ENCODE measurements around the gene EIF2B5. TPM values are rescaled to one million over a fixed set of nuclear protein-coding genes. Genes with fewer than 3 reads are reported as not detected.
"Not testable (repeated sequence)": the region's sequence is repeated elsewhere in the genome, so short reads cannot be mapped to it uniquely, and the experiment has no call there.

The EIF2B5 gene
- total and polyA plus RNA-seq, 12 donors: 19.1 to 56.1 (median 41.5) TPM

DNA sequence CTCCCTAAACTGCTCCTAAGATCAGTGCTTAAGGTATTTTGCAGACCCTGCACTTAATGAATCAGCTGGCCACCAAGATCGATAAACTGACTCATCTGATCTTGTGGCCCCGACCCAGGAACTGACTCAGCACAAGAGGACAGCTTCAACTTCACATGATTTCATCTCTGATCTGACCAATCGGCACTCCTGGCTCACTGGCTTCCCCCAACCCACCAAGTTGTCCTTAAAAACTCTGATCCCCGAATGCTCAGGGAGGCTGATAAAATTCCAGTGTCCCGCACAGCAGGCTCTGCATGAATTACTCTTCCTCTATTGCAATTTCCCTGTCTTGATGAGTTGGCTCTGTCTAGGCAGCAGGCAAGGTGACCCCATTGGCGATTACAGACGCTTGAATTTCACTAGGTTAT is 24.8 kb upstream of the EIF2B5 start:
- Histone ChIP-seq H3K27me3 (no peaks in the 10 kb centered on the region), H3K4me1 (replicated peaks in 1 of 2) (peaks cover 0 to 6% of the 10 kb centered on the region in 2 donors), H3K36me3 (replicated peaks in 1 of 2) (no peaks in the 10 kb centered on the region), H3K9me3 (replicated peaks in 1 of 3) (no peaks in the 10 kb centered on the region), H3K4me3 (no peak overlapping the region), H3K27ac (no peak overlapping the region)
- peak; percentile 27 to 71 (median 53) for DNase-seq
- intact Hi-C loops (cut with DNase I): loop anchor here in 1 of 2 donors (10.0 kb wide), 1 partner anchor 66 kb away; no protein-coding TSS in a partner anchor
- TF ChIP-seq POLR2A (IDR thresholded peaks at IDR 0.05): no peak
- TF ChIP-seq, protein P1, sequence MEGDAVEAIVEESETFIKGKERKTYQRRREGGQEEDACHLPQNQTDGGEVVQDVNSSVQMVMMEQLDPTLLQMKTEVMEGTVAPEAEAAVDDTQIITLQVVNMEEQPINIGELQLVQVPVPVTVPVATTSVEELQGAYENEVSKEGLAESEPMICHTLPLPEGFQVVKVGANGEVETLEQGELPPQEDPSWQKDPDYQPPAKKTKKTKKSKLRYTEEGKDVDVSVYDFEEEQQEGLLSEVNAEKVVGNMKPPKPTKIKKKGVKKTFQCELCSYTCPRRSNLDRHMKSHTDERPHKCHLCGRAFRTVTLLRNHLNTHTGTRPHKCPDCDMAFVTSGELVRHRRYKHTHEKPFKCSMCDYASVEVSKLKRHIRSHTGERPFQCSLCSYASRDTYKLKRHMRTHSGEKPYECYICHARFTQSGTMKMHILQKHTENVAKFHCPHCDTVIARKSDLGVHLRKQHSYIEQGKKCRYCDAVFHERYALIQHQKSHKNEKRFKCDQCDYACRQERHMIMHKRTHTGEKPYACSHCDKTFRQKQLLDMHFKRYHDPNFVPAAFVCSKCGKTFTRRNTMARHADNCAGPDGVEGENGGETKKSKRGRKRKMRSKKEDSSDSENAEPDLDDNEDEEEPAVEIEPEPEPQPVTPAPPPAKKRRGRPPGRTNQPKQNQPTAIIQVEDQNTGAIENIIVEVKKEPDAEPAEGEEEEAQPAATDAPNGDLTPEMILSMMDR (IDR thresholded peaks at IDR 0.05): no peak
- WGBS, 4 donors: 26 to 36% (median 34%) methylated on average over 6 to 7 of the region's 7 CpGs

DNA sequence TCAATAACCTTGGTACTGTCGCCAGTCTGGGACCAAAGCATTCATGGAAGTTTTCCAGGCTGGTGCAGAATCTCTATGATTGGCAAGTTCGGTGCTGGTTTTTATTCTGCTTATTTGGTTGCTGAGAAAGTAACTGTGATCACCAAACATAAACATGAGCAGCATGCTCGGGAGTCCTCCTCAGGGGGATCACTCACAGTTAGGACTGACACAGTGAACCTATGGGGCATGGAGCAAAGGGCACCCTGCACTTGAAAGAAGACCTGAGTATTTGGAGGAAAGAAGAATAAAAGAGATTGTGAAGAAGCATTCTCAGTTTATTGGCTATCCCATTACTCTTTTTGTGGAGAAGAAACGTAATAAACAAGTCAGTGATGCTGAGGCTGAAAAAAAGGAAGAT is 19.1 kb upstream of the EIF2B5 start:
- no peak for TF ChIP-seq POLR2A (IDR thresholded peaks at IDR 0.05)
- TF ChIP-seq, protein P1 (IDR thresholded peaks at IDR 0.05): no peak
- Histone ChIP-seq H3K36me3 (replicated peaks in 1 of 2) (no peaks in the 10 kb centered on the region), H3K4me1 (replicated peaks in 1 of 2) (no peaks in the 10 kb centered on the region), H3K9me3 (replicated peaks in 1 of 3) (no peaks in the 10 kb centered on the region), H3K27me3 (no peaks in the 10 kb centered on the region), H3K27ac (no peak overlapping the region), H3K4me3 (no peak overlapping the region)
- intact Hi-C loops (cut with DNase I): loop anchor here in 1 of 2 donors (10.0 kb wide), 1 partner anchor 71 kb away; no protein-coding TSS in a partner anchor
- DNase-seq: no peak
- 79 to 86% (median 84%) methylated on average over 4 of the region's 4 CpGs for WGBS, 4 donors

DNA sequence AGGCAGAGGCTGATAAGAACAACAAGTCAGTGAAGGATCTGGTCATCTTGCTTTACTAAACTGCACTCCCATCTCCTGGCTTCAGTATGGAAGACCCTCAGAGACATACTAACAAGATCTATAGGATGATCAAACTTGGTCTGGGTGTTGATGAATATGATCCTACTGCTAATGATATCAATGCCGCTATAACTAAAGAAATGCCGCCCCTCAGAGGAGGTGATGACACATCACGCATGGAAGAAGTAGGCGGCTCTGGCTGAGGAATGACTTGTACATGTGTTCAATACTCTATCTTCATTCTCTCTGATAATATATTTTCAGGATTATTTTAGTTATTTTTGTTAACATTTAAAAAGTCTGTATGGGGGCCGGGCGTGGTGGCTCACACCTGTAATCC is 17.5 kb upstream of the EIF2B5 start:
- intact Hi-C loops (cut with DNase I): loop anchor here in 1 of 2 donors (10.0 kb wide), 1 partner anchor 73 kb away; no protein-coding TSS in a partner anchor
- H3K27me3 ChIP-seq: no peaks in the 10 kb centered on the region
- DNase-seq: no peak
- no peak overlapping the region for H3K4me3 ChIP-seq
- no peaks in the 10 kb centered on the region for H3K9me3 ChIP-seq (replicated peaks in 1 of 3)
- TF ChIP-seq POLR2A (IDR thresholded peaks at IDR 0.05): no peak
- TF ChIP-seq, protein P1 (IDR thresholded peaks at IDR 0.05): no peak
- H3K27ac ChIP-seq: no peak overlapping the region
- H3K36me3 ChIP-seq (replicated peaks in 1 of 2): no peaks in the 10 kb centered on the region
- 87 to 90% (median 89%) methylated on average over 6 of the region's 6 CpGs for WGBS, 4 donors
- H3K4me1 ChIP-seq (replicated peaks in 1 of 2): no peaks in the 10 kb centered on the region

DNA sequence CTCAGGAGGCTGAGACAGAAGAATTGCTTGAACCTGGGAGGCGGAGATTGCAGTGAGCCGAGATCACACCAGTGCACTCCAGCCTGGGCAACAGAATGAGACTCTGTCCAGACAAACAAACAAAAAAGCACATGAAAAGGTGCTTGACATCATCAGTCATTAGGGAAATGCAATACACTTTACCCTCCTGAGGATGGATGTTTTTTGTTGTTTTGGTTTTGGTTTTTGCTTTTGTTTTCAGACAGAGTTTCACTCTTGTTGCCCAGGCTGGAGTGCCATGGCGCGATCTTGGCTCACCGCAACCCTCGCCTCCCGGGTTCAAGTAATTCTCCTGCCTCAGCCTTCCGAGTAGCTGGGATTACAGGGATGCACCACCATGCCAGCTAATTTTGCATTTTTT is 14.1 kb upstream of the EIF2B5 start:
- WGBS, 4 donors: 93 to 98% (median 96%) methylated on average over 8 of the region's 8 CpGs
- H3K4me1 ChIP-seq (replicated peaks in 1 of 2); H3K27me3 ChIP-seq; H3K9me3 ChIP-seq (replicated peaks in 1 of 3); intact Hi-C loops (cut with DNase I); H3K27ac ChIP-seq; DNase-seq; H3K36me3 ChIP-seq (replicated peaks in 1 of 2); H3K4me3 ChIP-seq: not testable (repeated sequence)

DNA sequence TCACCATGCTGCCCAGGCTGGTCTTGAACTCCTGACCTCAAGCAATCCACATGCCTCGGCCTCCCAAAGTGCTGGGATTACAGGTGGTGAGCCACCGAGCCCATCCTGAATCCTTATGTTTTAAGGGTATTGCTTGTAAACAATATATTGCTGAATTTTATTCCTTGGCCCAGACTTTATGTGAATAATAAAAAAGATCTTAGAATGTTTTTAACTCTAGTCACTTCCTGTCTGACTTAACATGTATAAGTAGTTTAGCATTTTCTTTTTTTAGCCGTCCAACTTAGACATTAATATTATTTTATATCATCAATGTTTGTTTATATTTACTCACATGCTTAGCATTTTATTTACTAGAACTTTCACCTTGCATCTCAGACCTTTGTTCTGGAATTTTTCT is 9.2 kb upstream of the EIF2B5 start:
- TF ChIP-seq, protein P1 (IDR thresholded peaks at IDR 0.05): no peak
- TF ChIP-seq POLR2A (IDR thresholded peaks at IDR 0.05): no peak
- no peaks in the 10 kb centered on the region for H3K36me3 ChIP-seq (replicated peaks in 1 of 2)
- H3K27me3 ChIP-seq: no peaks in the 10 kb centered on the region
- H3K4me1 ChIP-seq (replicated peaks in 1 of 2): no peaks in the 10 kb centered on the region
- intact Hi-C loops (cut with DNase I): no loop called here
- no peak overlapping the region for H3K27ac ChIP-seq
- H3K4me3 ChIP-seq: no peak overlapping the region
- H3K9me3 ChIP-seq (replicated peaks in 1 of 3): no peaks in the 10 kb centered on the region
- no peak for DNase-seq
- WGBS, 4 donors: 67 to 82% (median 73%) methylated on average over 3 of the region's 3 CpGs

Measured in adrenal gland (tissue), 12 donors.